HepG2 (cell line): ENCODE data around the gene TNFAIP1. TPM values are rescaled to one million over a fixed set of nuclear protein-coding genes. Genes with fewer than 3 reads are reported as not detected.

Experiments used
- ATAC-seq: fragments of 200-7000 bp; cut with Tn5 transposase; 3 replicates; pipeline ENCODE4 v1.9.1; 2020; ENCODE audit warnings: mild to moderate bottlenecking, moderate library complexity
- BruUV-seq: library from RNA; stranded (reverse); fragments of 400-500 nt; replicated peaks from 2 replicates; lab custom pipeline; 2021; lab: Mats Ljungman, UMichigan
- CTCF ChIA-PET: fragments of 300-600 bp; formaldehyde crosslinking; extraction: SDS; loops from one replicate; lab custom pipeline; 2021; ENCODE audit warnings: low total read pairs, inconsistent platforms, low intra/inter-chr PET ratio; lab: Yijun Ruan, JAX
- POLR2A ChIA-PET: fragments of 350-600 bp; sonication (Branson Sonifier 250); formaldehyde crosslinking; loops from one replicate; lab custom pipeline; 2020; ENCODE audit warnings: antibody characterized with exemption, inconsistent platforms; lab: Yijun Ruan, JAX
- DNase-seq: peaks from one replicate; pipeline ENCODE4 v3.0.0-alpha.2; 2015; ENCODE audit warnings: low spot score
- FAIRE-seq: peaks from 3 replicates; lab custom pipeline; 2011; peaks lifted over from hg19 to GRCh38; lab: Jason Lieb, UNC
- H2AFZ ChIP-seq: one replicate; pipeline ENCODE4 v1.6.1; 2011; ENCODE audit warnings: low read length, inconsistent platforms
- H3K27ac ChIP-seq: fragments of 300-600 bp; 3 replicates; pipeline ENCODE4 v1.8.0; 2011; ENCODE audit warnings: mixed run types, mild to moderate bottlenecking, mixed read lengths, low read length, inconsistent platforms; ENCODE audit not compliant: insufficient read depth; ENCODE audit errors: extremely low read length
- H3K27me3 ChIP-seq, 2 experiments: fragments of 200-600 bp in 1 of 2; 2 replicates in 1 of 2; 3 replicates in 1 of 2; pipeline versions ENCODE4 v1.6.0 to v1.8.0; 2011; ENCODE audit warnings: low read length in 2 of 2, mild to moderate bottlenecking in 2 of 2, moderate library complexity in 2 of 2, inconsistent platforms in 1 of 2; ENCODE audit not compliant: insufficient read depth in 2 of 2, control insufficient read depth in 1 of 2
- H3K36me3 ChIP-seq, 2 experiments: fragments of 200-600 bp in 1 of 2; replicated peaks in 1 of 2; 2 replicates in 1 of 2; 3 replicates in 1 of 2; pipeline versions ENCODE4 v1.5.1 to v1.8.0; 2011; ENCODE audit warnings: low read length in 2 of 2, inconsistent platforms in 1 of 2; ENCODE audit not compliant: insufficient read depth in 2 of 2, control insufficient read depth in 1 of 2
- H3K4me1 ChIP-seq: 2 replicates; pipeline ENCODE4 v1.5.1; 2012; ENCODE audit warnings: low read length, inconsistent platforms; ENCODE audit not compliant: insufficient read depth
- H3K4me2 ChIP-seq: 2 replicates; pipeline ENCODE4 v1.6.0; 2011; ENCODE audit warnings: low read depth, low read length, inconsistent platforms
- H3K4me3 ChIP-seq, 3 experiments: fragments of 200-600 bp in 1 of 3; sonication (generic), shearing (Covaris generic) in 1 of 3; replicated peaks in 1 of 3; 2 replicates each; pipeline ENCODE4 v1.5.1; 2011 to 2016; ENCODE audit warnings: low read length in 3 of 3, inconsistent platforms in 2 of 3, low read depth in 2 of 3, mild to moderate bottlenecking in 2 of 3, control low read depth in 1 of 3, mixed read lengths in 1 of 3; ENCODE audit not compliant: insufficient read depth in 1 of 3
- H3K79me2 ChIP-seq: one replicate; pipeline ENCODE4 v1.6.1; 2011; ENCODE audit warnings: low read length, inconsistent platforms; ENCODE audit not compliant: insufficient read depth
- H3K9ac ChIP-seq: 2 replicates; pipeline ENCODE4 v1.6.0; 2011; ENCODE audit warnings: mild to moderate bottlenecking, low read depth, low read length, inconsistent platforms; ENCODE audit not compliant: insufficient read depth
- H3K9me3 ChIP-seq: 2 replicates; pipeline ENCODE4 v1.5.1; 2012; ENCODE audit warnings: mild to moderate bottlenecking, low read length
- H4K20me1 ChIP-seq: 2 replicates; pipeline ENCODE4 v1.6.0; 2011; ENCODE audit warnings: inconsistent platforms, mild to moderate bottlenecking, low read length, moderate library complexity; ENCODE audit not compliant: insufficient read depth
- AGO2 ChIP-seq: fragments of 200-400 bp; formaldehyde crosslinking; optimal IDR thresholded peaks from 2 replicates; pipeline ENCODE3; 2017; ENCODE audit warnings: mild to moderate bottlenecking, low read depth, low read length, moderate library complexity
- EEA1 ChIP-seq: sonication (generic); formaldehyde crosslinking; IDR thresholded peaks from 2 replicates; pipeline ENCODE4 v1.5.1; 2020; ENCODE audit warnings: mild to moderate bottlenecking, missing genetic modification reagents, borderline replicate concordance
- GPN1 ChIP-seq: sonication (generic); formaldehyde crosslinking; IDR thresholded peaks from 2 replicates; pipeline ENCODE4 v1.5.1; 2020; ENCODE audit warnings: missing genetic modification reagents, borderline replicate concordance
- HIVEP1 ChIP-seq: sonication (generic); formaldehyde crosslinking; IDR thresholded peaks from 2 replicates; pipeline ENCODE4 v1.4.0; 2020; ENCODE audit warnings: mild to moderate bottlenecking, missing genetic modification reagents
- KMT2A ChIP-seq: sonication (generic); formaldehyde crosslinking; IDR thresholded peaks from 2 replicates; pipeline ENCODE4 v1.4.0; 2020; ENCODE audit warnings: missing genetic modification reagents
- MXD4 ChIP-seq: IDR thresholded peaks from 2 replicates; pipeline ENCODE4 v1.6.1; 2016; ENCODE audit warnings: mild to moderate bottlenecking, missing biosample characterization, missing genetic modification reagents
- POLR2G ChIP-seq: fragments of 200-400 bp; formaldehyde crosslinking; IDR thresholded peaks from 2 replicates; pipeline ENCODE4 v1.6.1; 2018; ENCODE audit warnings: mild to moderate bottlenecking, low read depth, low read length, moderate library complexity
- RBFOX2 ChIP-seq: fragments of 200-400 bp; formaldehyde crosslinking; IDR thresholded peaks from 2 replicates; pipeline ENCODE4 v1.6.1; 2017; ENCODE audit warnings: low read depth, mild to moderate bottlenecking, low read length
- SCMH1 ChIP-seq: sonication (generic); formaldehyde crosslinking; IDR thresholded peaks from 2 replicates; pipeline ENCODE4 v1.9.0; 2021; ENCODE audit warnings: missing genetic modification reagents, mild to moderate bottlenecking, borderline replicate concordance
- ZC3H13 ChIP-seq: sonication (generic); formaldehyde crosslinking; IDR thresholded peaks from 2 replicates; pipeline ENCODE4 v1.8.1; 2023; ENCODE audit warnings: mild to moderate bottlenecking, missing genetic modification reagents, moderate library complexity
- ZNF138 ChIP-seq: sonication (generic); formaldehyde crosslinking; IDR thresholded peaks from 2 replicates; pipeline ENCODE4 v1.5.0; 2020; ENCODE audit warnings: mild to moderate bottlenecking, low read depth, missing genetic modification reagents
- ZNF788 ChIP-seq: sonication (generic); formaldehyde crosslinking; IDR thresholded peaks from 2 replicates; pipeline ENCODE4 v1.5.0; 2020; ENCODE audit warnings: mild to moderate bottlenecking, missing genetic modification reagents, borderline replicate concordance
- WGBS: methylation state at CpG from one replicate; pipeline ENCODE4 v1.1.6; 2017; ENCODE audit warnings: low lambda C conversion rate; 5-methylcytosine and 5-hydroxymethylcytosine counted together
- in situ Hi-C: cut with HindIII; loops from 2 replicates; pipeline ENCODE4 v1.10.0; 2017; ENCODE audit warnings: low pct_unique_long_range_greater_than_20kb; ENCODE audit not compliant: extremely low pct_ligation_motif_present
- intact Hi-C: fragments of 100-400 bp; cut with micrococcal nuclease; formaldehyde crosslinking; loops from one replicate; pipeline ENCODE4 v1.10.0; 2022; ENCODE audit not compliant: unreplicated experiment
- polyA plus RNA-seq, 8 experiments: library from polyadenylated mRNA; depleted of rRNA in 3 of 8; stranded (reverse) in 7 of 8; unstranded in 1 of 8; fragments of >200 nt; fragmentation: Illumina TruSeq in 4 of 8; extraction: Trizol in 4 of 8; gene quantifications; 2 replicates each; pipeline versions ENCODE4 v1.2.1 to v1.2.3, GENCODE V29; 2011 to 2016; ENCODE audit warnings: low read depth in 4 of 8, missing spikeins in 1 of 8, mixed read lengths in 1 of 8; ENCODE audit not compliant: insufficient read depth in 1 of 8
- total RNA-seq, 5 experiments: library from RNA; depleted of rRNA; stranded (reverse); fragments of >200 nt; fragmentation: Illumina TruSeq; extraction: Trizol; gene quantifications; 2 replicates each; pipeline ENCODE4 v1.2.3, GENCODE V29; 2016; ENCODE audit warnings: low read depth in 1 of 5
- TF ChIP-seq, protein P1 (sequence below), 2 experiments: fragments of 450-650 bp in 1 of 2; sonication (generic) in 1 of 2; formaldehyde crosslinking; IDR thresholded peaks; 2 replicates each; pipeline versions ENCODE4 v1.5.0 to v1.8.0; 2020 to 2022; ENCODE audit warnings: mild to moderate bottlenecking in 1 of 2, missing genetic modification reagents in 1 of 2
- TF ChIP-seq, protein P2 (sequence below): IDR thresholded peaks from 2 replicates; pipeline ENCODE4 v1.6.1; 2016; ENCODE audit warnings: missing biosample characterization, missing genetic modification reagents, low read depth

TNFAIP1 gene
- total and polyA plus RNA-seq, 2 of the 13 experiments (the other 11 are each of a cell fraction or from before 2014, with no cell fraction given), result 17.5 to 40.6 TPM

DNA sequence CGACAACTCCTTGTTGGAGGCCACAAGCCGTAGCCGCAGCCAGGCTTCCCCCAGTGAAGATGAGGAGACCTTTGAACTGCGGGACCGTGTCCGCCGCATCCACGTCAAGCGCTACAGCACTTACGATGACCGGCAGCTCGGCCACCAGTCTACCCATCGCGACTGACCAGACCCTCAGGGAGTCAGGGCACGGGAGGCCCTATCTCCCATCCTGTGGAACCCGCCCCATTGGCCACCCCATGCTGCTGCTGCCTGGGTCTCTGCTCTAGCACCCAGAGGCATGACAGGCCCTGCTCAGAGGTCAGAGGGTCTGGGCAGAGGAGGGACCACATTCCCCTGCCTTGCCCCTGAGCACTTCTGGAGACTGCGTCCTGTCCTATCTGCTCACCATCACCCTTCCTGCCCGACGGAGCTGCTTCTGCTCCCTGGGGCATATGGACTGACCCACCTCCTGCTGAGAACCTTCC, 8.9 kb downstream of the TNFAIP1 start:
- Histone ChIP-seq H3K27ac (no peak overlapping the region), H3K4me1 (peaks cover 26% of the 10 kb centered on the region), H3K9me3 (no peaks in the 10 kb centered on the region), H3K4me3 (no peak overlapping the region)
- in situ Hi-C loops, result no loop called here
- no TSS peak for BruUV-seq
- FAIRE-seq, result no peak
- TF ChIP-seq, protein P1, sequence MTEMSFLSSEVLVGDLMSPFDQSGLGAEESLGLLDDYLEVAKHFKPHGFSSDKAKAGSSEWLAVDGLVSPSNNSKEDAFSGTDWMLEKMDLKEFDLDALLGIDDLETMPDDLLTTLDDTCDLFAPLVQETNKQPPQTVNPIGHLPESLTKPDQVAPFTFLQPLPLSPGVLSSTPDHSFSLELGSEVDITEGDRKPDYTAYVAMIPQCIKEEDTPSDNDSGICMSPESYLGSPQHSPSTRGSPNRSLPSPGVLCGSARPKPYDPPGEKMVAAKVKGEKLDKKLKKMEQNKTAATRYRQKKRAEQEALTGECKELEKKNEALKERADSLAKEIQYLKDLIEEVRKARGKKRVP (CRISPR knock-in tag; IDR thresholded peaks at IDR 0.05), result no peak
- TF ChIP-seq AGO2 (peak; percentile 91), RBFOX2 (peak; percentile 59; the same call in 1 of the 2 replicates)
- TF ChIP-seq, all 625 proteins: peak for 2
- 98% methylated on average over 15 of the region's 19 CpGs for WGBS
- ChIA-PET POLR2A (interaction anchor here (1.0 to 5.7 kb wide), 4 partner anchors 9 to 72 kb away, joined by 3 to 68 read pairs (median 26); partner anchors contain the start of genes IFT20, POLDIP2 and TNFAIP1), CTCF (no interaction called here)
- H3K4me2 ChIP-seq, result no peak overlapping the region
- no peak overlapping the region for H2AFZ ChIP-seq
- H3K36me3 ChIP-seq, result peaks cover 30 to 68% of the 10 kb centered on the region in 2 experiments
- H4K20me1 ChIP-seq, result no peaks in the 10 kb centered on the region
- no peak overlapping the region for H3K9ac ChIP-seq
- intact Hi-C loops, result no loop called here
- no peak for ATAC-seq
- DNase-seq, result no peak
- H3K79me2 ChIP-seq, result no peaks in the 10 kb centered on the region
- no peaks in the 10 kb centered on the region for H3K27me3 ChIP-seq

- ATAC-seq, result no peak
- POLR2A ChIA-PET, result interaction anchor here (0.9 to 5.7 kb wide), 8 partner anchors 10 to 143 kb away, joined by 3 to 68 read pairs (median 6); partner anchors contain the start of genes IFT20, POLDIP2, SLC46A1 and TMEM97
- Histone ChIP-seq H3K4me2 (no peak overlapping the region), H3K9me3 (no peaks in the 10 kb centered on the region), H3K79me2 (no peaks in the 10 kb centered on the region), H3K27me3 (no peaks in the 10 kb centered on the region), H3K36me3 (peaks cover 30 to 72% of the 10 kb centered on the region in 2 experiments), H3K4me3 (no peak overlapping the region), H3K27ac (peak overlapping the region; percentile 43), H2AFZ (no peak overlapping the region), H3K4me1 (peaks cover 26% of the 10 kb centered on the region), H3K9ac (no peak overlapping the region), H4K20me1 (no peaks in the 10 kb centered on the region)
- 96% methylated on average over 13 of the region's 13 CpGs for WGBS
- in situ Hi-C loops, result no loop called here
- no peak for DNase-seq
- BruUV-seq, result no TSS peak
- CTCF ChIA-PET, result interaction anchor here (1.2 kb wide), 1 partner anchor 71 kb away, joined by 4 read pairs; no protein-coding TSS in a partner anchor
- intact Hi-C loops, result loop anchor here (5.0 kb wide), 1 partner anchor 113 kb away; no protein-coding TSS in a partner anchor
- FAIRE-seq, result no peak
- TF ChIP-seq ZNF788 (CRISPR knock-in tag) (no peak), MXD4 (CRISPR knock-in tag) (no peak), SCMH1 (CRISPR knock-in tag) (no peak), ZC3H13 (CRISPR knock-in tag) (peak; percentile 72; the same call in 1 of the 2 replicates), HIVEP1 (CRISPR knock-in tag) (no peak), POLR2G (0 out of 2 replicates have a peak, but pooled peaks have one; percentile 18), GPN1 (CRISPR knock-in tag) (no peak), EEA1 (CRISPR knock-in tag) (no peak), KMT2A (CRISPR knock-in tag) (0 out of 2 replicates have a peak, but pooled peaks have one; percentile 7), RBFOX2 (peak; percentile 48), ZNF138 (CRISPR knock-in tag) (no peak)
- TF ChIP-seq, protein P2, sequence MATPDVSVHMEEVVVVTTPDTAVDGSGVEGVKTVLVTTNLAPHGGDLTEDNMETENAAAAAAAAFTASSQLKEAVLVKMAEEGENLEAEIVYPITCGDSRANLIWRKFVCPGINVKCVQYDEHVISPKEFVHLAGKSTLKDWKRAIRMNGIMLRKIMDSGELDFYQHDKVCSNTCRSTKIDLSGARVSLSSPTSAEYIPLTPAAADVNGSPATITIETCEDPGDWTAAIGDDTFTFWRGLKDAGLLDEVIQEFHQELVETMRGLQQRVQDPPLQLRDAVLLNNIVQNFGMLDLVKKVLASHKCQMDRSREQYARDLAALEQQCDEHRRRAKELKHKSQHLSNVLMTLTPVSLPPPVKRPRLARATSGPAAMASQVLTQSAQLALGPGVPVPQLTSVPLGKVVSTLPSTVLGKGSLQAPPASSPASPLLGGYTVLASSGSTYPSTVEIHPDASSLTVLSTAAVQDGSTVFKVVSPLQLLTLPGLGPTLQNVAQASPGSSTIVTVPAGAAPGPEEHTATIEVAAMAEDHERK (CRISPR knock-in tag), result no peak
Observed at GRCh38 chr17:28345419-28346198, 10.0 kb downstream of the TNFAIP1 start.
